IMR-90 (cell line): Measurements from ENCODE around the gene MINK1.

Experiments
- CTCF ChIP-seq: conservative IDR thresholded peaks from 2 replicates; pipeline ENCODE4 v1.5.1; 2012; ENCODE audit warnings: mild to moderate bottlenecking, low read depth, low read length, improper control_type of control experiment
- RAD21 ChIP-seq: IDR thresholded peaks from 2 replicates; pipeline ENCODE4 v1.6.1; 2012; ENCODE audit warnings: low read length, improper control_type of control experiment
- RFX5 ChIP-seq: IDR thresholded peaks from 2 replicates; pipeline ENCODE4 v1.8.0; 2012; ENCODE audit warnings: low read depth, mild to moderate bottlenecking, low read length, moderate library complexity

- TF ChIP-seq CTCF (no peak), RFX5 (no peak), RAD21 (no peak)
Observed at GRCh38 chr17:4898351-4898750, 65.2 kb downstream of the MINK1 start.
